DND-41 (cell line): ENCODE measurements around the gene DRAM2.
"Not testable (repeated sequence)": the region's sequence is repeated elsewhere in the genome, so short reads cannot be mapped to it uniquely, and the experiment has no call there.

ENCODE experiments used
- ATAC-seq: fragments of 200-7000 bp; cut with Tn5 transposase; 3 replicates; pipeline ENCODE4 v1.9.1; 2021; ENCODE audit warnings: low read depth; ENCODE audit not compliant: insufficient read depth
- DNase-seq: peaks from one replicate; pipeline ENCODE4 v3.0.0-alpha.2; 2020
- H2AFZ ChIP-seq: 2 replicates; pipeline ENCODE4 v1.6.0; 2012; ENCODE audit warnings: low read depth, low read length
- H3K27ac ChIP-seq: 2 replicates; pipeline ENCODE4 v1.5.1; 2012; ENCODE audit warnings: low read length, inconsistent platforms
- H3K27me3 ChIP-seq: fragments of 200-600 bp; sonication (generic); 2 replicates; pipeline ENCODE4 v1.6.0; 2012; ENCODE audit warnings: low read length, mild to moderate bottlenecking, inconsistent platforms; ENCODE audit not compliant: insufficient read depth, poor library complexity
- H3K36me3 ChIP-seq: 2 replicates; pipeline ENCODE4 v1.5.1; 2012; ENCODE audit warnings: low read length, inconsistent platforms; ENCODE audit not compliant: insufficient read depth
- H3K4me1 ChIP-seq: 2 replicates; pipeline ENCODE4 v1.5.1; 2012; ENCODE audit warnings: mild to moderate bottlenecking, low read length; ENCODE audit not compliant: insufficient read depth
- H3K4me2 ChIP-seq: 2 replicates; pipeline ENCODE4 v1.6.0; 2012; ENCODE audit warnings: mild to moderate bottlenecking, moderate library complexity, low read length, inconsistent platforms; ENCODE audit not compliant: insufficient read depth
- H3K4me3 ChIP-seq, 2 experiments: fragments of 200-600 bp in 1 of 2; shearing (Covaris generic) in 1 of 2; 2 replicates each; pipeline ENCODE4 v1.5.1; 2012 to 2016; ENCODE audit warnings: inconsistent platforms in 2 of 2, low read length in 2 of 2, mild to moderate bottlenecking in 2 of 2, low read depth in 1 of 2, moderate library complexity in 1 of 2
- H3K79me2 ChIP-seq: 2 replicates; pipeline ENCODE4 v1.6.0; 2012; ENCODE audit warnings: low read length, inconsistent platforms; ENCODE audit not compliant: insufficient read depth
- H3K9ac ChIP-seq: 2 replicates; pipeline ENCODE4 v1.6.0; 2012; ENCODE audit warnings: low read depth, mild to moderate bottlenecking, inconsistent platforms, low read length, moderate library complexity
- H3K9me3 ChIP-seq: 2 replicates; pipeline ENCODE4 v1.5.1; 2012; ENCODE audit warnings: low read length, moderate library complexity, mild to moderate bottlenecking, inconsistent platforms; ENCODE audit not compliant: insufficient read depth, severe bottlenecking
- H4K20me1 ChIP-seq: 2 replicates; pipeline ENCODE4 v1.6.0; 2012; ENCODE audit warnings: low read length; ENCODE audit not compliant: insufficient read depth
- EZH2 ChIP-seq: IDR thresholded peaks from 3 replicates; pipeline ENCODE4 v1.6.1; 2012; ENCODE audit warnings: borderline replicate concordance, low read depth, mild to moderate bottlenecking, moderate library complexity, low read length, inconsistent platforms; ENCODE audit not compliant: severe bottlenecking
- TF ChIP-seq, protein P1 (sequence below): IDR thresholded peaks from 2 replicates; pipeline ENCODE4 v1.5.1; 2012; ENCODE audit warnings: borderline replicate concordance, low read length, moderate library complexity, mild to moderate bottlenecking; ENCODE audit not compliant: poor library complexity, severe bottlenecking; ENCODE audit errors: extremely low read depth

DRAM2 gene

DNA sequence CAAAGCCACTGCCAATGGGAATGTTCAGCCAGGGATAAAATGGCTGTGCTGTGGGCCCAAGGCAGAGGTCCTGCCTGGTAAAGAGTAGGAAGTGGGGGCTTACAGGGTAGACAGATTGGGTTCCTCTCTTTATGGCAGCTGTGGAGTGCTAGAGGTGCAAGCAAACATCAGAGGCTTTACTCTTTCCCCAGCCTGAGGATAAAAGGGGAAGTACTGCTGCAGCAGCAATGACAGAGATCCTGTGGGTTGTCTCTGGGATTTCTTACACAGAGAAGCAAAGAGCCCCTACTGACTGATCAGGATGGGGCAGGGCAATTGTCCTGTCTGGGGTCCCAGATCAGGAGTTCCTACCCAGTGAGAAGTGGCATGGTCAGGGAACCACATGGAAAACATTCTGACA is 54.2 kb downstream of the DRAM2 start:
- Histone ChIP-seq H3K9ac (no peak overlapping the region), H3K4me3 (no peak overlapping the region), H3K4me1 (no peaks in the 10 kb centered on the region), H3K36me3 (no peaks in the 10 kb centered on the region), H3K9me3 (no peaks in the 10 kb centered on the region), H3K27ac (no peak overlapping the region), H3K4me2 (no peak overlapping the region), H4K20me1 (no peaks in the 10 kb centered on the region), H2AFZ (no peak overlapping the region), H3K27me3 (no peaks in the 10 kb centered on the region), H3K79me2 (no peaks in the 10 kb centered on the region)
- ATAC-seq: no peak
- TF ChIP-seq, protein P1, sequence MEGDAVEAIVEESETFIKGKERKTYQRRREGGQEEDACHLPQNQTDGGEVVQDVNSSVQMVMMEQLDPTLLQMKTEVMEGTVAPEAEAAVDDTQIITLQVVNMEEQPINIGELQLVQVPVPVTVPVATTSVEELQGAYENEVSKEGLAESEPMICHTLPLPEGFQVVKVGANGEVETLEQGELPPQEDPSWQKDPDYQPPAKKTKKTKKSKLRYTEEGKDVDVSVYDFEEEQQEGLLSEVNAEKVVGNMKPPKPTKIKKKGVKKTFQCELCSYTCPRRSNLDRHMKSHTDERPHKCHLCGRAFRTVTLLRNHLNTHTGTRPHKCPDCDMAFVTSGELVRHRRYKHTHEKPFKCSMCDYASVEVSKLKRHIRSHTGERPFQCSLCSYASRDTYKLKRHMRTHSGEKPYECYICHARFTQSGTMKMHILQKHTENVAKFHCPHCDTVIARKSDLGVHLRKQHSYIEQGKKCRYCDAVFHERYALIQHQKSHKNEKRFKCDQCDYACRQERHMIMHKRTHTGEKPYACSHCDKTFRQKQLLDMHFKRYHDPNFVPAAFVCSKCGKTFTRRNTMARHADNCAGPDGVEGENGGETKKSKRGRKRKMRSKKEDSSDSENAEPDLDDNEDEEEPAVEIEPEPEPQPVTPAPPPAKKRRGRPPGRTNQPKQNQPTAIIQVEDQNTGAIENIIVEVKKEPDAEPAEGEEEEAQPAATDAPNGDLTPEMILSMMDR: no peak
- no peak for TF ChIP-seq EZH2
- DNase-seq: no peak

DNA sequence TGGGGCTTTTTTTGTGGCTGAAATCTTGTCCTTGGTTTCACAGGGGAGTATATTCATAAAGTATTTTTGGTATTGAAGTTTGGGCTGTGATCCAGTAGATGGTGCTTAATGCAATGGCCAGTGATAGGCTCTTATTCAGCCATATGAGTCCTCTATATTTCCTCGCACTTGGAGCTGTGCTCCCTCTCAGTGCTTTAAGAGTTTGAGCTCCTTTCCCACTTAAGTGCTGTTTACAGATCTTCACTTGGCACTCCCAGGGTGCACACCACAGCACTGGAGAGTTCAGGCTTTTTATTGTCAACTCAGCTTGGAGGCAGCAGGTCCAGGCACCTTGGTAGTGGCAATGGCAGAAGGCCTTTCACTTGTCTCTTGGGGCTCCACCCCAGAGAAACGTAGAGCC is 54.9 kb downstream of the DRAM2 start:
- ATAC-seq: no peak
- DNase-seq: no peak
- Histone ChIP-seq H3K9ac (no peak overlapping the region), H3K4me2 (no peak overlapping the region), H3K27me3 (no peaks in the 10 kb centered on the region), H3K9me3 (no peaks in the 10 kb centered on the region), H2AFZ (no peak overlapping the region), H3K27ac (no peak overlapping the region), H3K79me2 (no peaks in the 10 kb centered on the region), H3K4me3 (no peak overlapping the region), H3K4me1 (no peaks in the 10 kb centered on the region), H3K36me3 (no peaks in the 10 kb centered on the region), H4K20me1 (no peaks in the 10 kb centered on the region)
- no peak for TF ChIP-seq EZH2
- TF ChIP-seq, protein P1: no peak

DNA sequence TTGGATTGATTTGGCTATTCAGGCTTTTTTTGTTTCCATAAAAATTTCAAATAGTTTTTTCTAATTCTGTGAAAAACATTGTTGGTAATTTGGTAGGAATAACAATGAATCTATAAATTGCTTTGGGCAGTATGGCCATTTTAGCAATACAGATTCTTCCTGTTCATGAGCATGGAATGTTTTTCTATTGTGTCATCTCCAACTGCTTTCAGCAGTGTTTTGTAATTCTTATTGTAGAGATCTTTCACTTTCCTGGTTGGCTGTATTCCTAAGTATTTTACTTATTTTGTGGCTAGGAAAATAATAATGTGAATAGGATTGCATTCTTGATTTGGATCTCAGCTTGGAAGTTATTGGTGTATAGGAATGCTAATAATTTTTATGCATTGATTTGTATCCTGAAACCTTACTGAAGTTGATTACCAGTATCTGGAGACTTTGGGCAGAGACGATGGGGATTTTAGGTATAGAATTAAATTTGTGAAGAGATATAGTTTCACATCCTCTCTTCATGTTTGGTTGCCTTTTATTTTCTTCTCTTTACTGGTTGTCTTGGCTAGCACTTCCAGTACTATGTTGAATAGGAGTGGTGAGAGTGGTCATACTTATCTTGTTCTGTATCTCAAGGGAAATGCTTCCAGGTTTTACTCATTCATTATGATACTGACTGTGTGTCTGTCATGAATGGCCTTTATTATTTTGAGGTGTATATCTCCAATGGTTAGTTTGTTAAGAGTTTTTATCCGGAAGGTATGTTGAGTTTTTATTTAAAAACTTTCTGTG is 57.3 kb downstream of the DRAM2 start:
- Histone ChIP-seq H4K20me1 (no peaks in the 10 kb centered on the region), H3K27me3 (no peaks in the 10 kb centered on the region), H3K9me3 (no peaks in the 10 kb centered on the region), H3K9ac (no peak overlapping the region), H3K79me2 (no peaks in the 10 kb centered on the region), H3K36me3 (no peaks in the 10 kb centered on the region), H3K4me3 (no peak overlapping the region), H3K4me1 (no peaks in the 10 kb centered on the region), H3K4me2 (no peak overlapping the region), H2AFZ (no peak overlapping the region), H3K27ac (no peak overlapping the region)
- TF ChIP-seq EZH2: no peak
- TF ChIP-seq, protein P1: no peak
- ATAC-seq: no peak
- DNase-seq: no peak

DNA sequence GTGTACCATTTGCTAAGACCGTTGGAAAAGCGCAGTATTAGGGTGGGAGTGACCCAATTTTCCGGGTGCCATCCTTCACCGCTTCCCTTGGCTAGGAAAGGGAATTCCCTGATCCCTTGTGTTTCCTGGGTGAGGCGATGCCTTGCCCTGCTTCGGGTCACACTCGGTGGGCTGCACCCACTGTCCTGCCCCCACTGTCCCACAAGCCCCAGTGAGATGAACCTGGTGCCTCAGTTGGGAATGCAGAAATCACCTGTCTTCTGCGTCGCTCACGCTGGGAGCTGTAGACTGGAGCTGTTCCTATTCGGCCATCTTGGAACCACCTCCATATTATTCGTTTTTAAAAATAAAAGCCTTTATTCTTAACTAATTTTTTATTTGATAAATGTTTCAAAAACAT is 60.6 kb downstream of the DRAM2 start:
- not testable (repeated sequence) for H3K4me1 ChIP-seq, DNase-seq, H4K20me1 ChIP-seq, H2AFZ ChIP-seq, H3K9me3 ChIP-seq, ATAC-seq, H3K4me3 ChIP-seq, H3K79me2 ChIP-seq, H3K27ac ChIP-seq, H3K36me3 ChIP-seq, H3K9ac ChIP-seq, H3K4me2 ChIP-seq, H3K27me3 ChIP-seq

DNA sequence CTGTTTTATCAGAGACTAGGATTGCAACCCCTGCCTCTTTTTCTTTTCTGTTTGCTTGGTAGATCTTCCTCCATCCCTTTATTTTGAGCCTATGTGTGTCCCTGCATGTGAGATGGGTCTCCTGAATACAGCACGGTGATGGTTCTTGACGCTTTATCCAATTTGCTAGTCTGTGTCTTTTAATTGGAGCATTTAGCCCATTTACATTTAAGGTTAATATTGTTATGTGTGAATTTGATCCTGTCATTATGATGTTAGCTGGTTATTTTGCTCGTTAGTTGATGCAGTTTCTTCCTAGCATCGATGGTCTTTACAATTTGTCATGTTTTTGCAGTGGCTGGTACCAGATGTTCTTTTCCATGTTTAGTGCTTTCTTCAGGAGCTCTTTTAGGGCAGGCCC is 62.6 kb downstream of the DRAM2 start:
- not testable (repeated sequence) for DNase-seq, H3K36me3 ChIP-seq, ATAC-seq, H3K4me3 ChIP-seq, H3K27me3 ChIP-seq, H3K4me2 ChIP-seq, H4K20me1 ChIP-seq, H3K4me1 ChIP-seq, H3K27ac ChIP-seq, H3K9ac ChIP-seq, H2AFZ ChIP-seq, H3K9me3 ChIP-seq, H3K79me2 ChIP-seq
